Body of pancreas (tissue), 4 donors: ENCODE data around the gene PTPRN2. TPM values are rescaled to one million over a fixed set of nuclear protein-coding genes. Genes with fewer than 3 reads are reported as not detected.

Source experiments
- ATAC-seq: fragments of 150-250 bp; one replicate; pipeline ENCODE4 v1.9.1; 2016
- DNase-seq, 4 donors: peaks; one replicate each; pipeline ENCODE4 v3.0.0-alpha.2; 2019
- H3K27ac ChIP-seq, 4 donors: fragments of 200-600 bp; sonication (generic); 1 replicate in 3 of 4; 2 replicates in 1 of 4; pipeline versions ENCODE4 v1.5.1 to v1.6.1; 2016 to 2019; ENCODE audit warnings: mild to moderate bottlenecking in 1 of 4, mixed read lengths in 1 of 4, moderate library complexity in 1 of 4
- H3K27me3 ChIP-seq, 2 donors: fragments of 200-600 bp; sonication (generic); one replicate each; pipeline ENCODE4 v1.6.0; 2016; ENCODE audit warnings: mild to moderate bottlenecking in 1 of 2
- H3K36me3 ChIP-seq, 2 donors: fragments of 200-600 bp; sonication (generic); replicated peaks in 1 of 2; 2 replicates each; pipeline ENCODE4 v1.5.1; 2016; ENCODE audit warnings: low read depth in 2 of 2; ENCODE audit not compliant: insufficient read depth in 1 of 2
- H3K4me1 ChIP-seq: fragments of 200-600 bp; sonication (generic); one replicate; pipeline ENCODE4 v1.6.0; 2016
- H3K4me3 ChIP-seq, 2 donors: fragments of 200-600 bp; sonication (generic); 1 replicate in 1 of 2; 2 replicates in 1 of 2; pipeline ENCODE4 v1.5.1; 2016 to 2019
- H3K9me3 ChIP-seq, 3 donors: fragments of 200-600 bp; sonication (generic); 1 replicate in 2 of 3; 2 replicates in 1 of 3; pipeline ENCODE4 v1.5.1; 2016
- CTCF ChIP-seq, 7 experiments: fragments of 450-650 bp in 4 of 7; fragments of 200-600 bp in 3 of 7; sonication (generic) in 3 of 7; IDR thresholded peaks; one replicate each; pipeline ENCODE4 v1.5.1; 2016 to 2019; ENCODE audit warnings: antibody characterized with exemption in 7 of 7
- POLR2A ChIP-seq, 3 donors: fragments of 450-650 bp; IDR thresholded peaks; one replicate each; pipeline ENCODE4 v1.6.1; 2016; ENCODE audit warnings: antibody characterized with exemption in 3 of 3, mild to moderate bottlenecking in 2 of 3
- WGBS, 2 donors: methylation state at CpG; one replicate each; pipeline ENCODE4 v1.1.5; 2017; 5-methylcytosine and 5-hydroxymethylcytosine counted together
- intact Hi-C: fragments of 100-400 bp; cut with DNase I; formaldehyde crosslinking; loops from one replicate; pipeline ENCODE4 v1.15.1; 2023
- total RNA-seq, 2 donors: library from RNA; depleted of rRNA; stranded (reverse); fragments of >200 nt; gene quantifications; one replicate each; pipeline ENCODE4 v1.1.0, GENCODE V29; 2016

PTPRN2 gene
- total RNA-seq, 2 donors from 2014 or later: 31.6 to 76.1 TPM

- Histone ChIP-seq H3K27ac (no peak overlapping the region), H3K4me1 (no peaks in the 10 kb centered on the region), H3K36me3 (no peaks in the 10 kb centered on the region), H3K27me3 (no peaks in the 10 kb centered on the region), H3K4me3 (no peak overlapping the region), H3K9me3 (no peaks in the 10 kb centered on the region)
- intact Hi-C loops: no loop called here
- no peak for ATAC-seq
- no peak for DNase-seq
- 85 to 86% methylated on average over 11 to 13 of the region's 13 CpGs for WGBS, 2 donors
- TF ChIP-seq POLR2A (IDR thresholded peaks at IDR 0.05): no peak
Measured at GRCh38 chr7:157892751-157893523, 694.7 kb downstream of the PTPRN2 start.

- H3K36me3 ChIP-seq: no peaks in the 10 kb centered on the region
- WGBS, 2 donors: 71 to 76% methylated on average over 9 of the region's 9 CpGs
- H3K9me3 ChIP-seq: no peaks in the 10 kb centered on the region
- intact Hi-C loops: no loop called here
- ATAC-seq (no peak), DNase-seq (no peak)
- no peak for TF ChIP-seq CTCF (IDR thresholded peaks at IDR 0.05)
- TF ChIP-seq POLR2A (IDR thresholded peaks at IDR 0.05): no peak
- H3K4me1 ChIP-seq: no peaks in the 10 kb centered on the region
- H3K27me3 ChIP-seq: no peaks in the 10 kb centered on the region
- no peak overlapping the region for H3K4me3 ChIP-seq
- no peak overlapping the region for H3K27ac ChIP-seq
Measured at GRCh38 chr7:157890921-157891401, 696.7 kb downstream of the PTPRN2 start.

- no peaks in the 10 kb centered on the region for H3K36me3 ChIP-seq
- DNase-seq: no peak
- H3K4me1 ChIP-seq: no peaks in the 10 kb centered on the region
- no peak overlapping the region for H3K4me3 ChIP-seq
- intact Hi-C loops: no loop called here
- ATAC-seq: no peak
- H3K27ac ChIP-seq: no peak overlapping the region
- TF ChIP-seq POLR2A (IDR thresholded peaks at IDR 0.05) (no peak), CTCF (IDR thresholded peaks at IDR 0.05) (no peak)
- H3K9me3 ChIP-seq: no peaks in the 10 kb centered on the region
- 90% methylated on average over 6 of the region's 6 CpGs for WGBS, 2 donors
- H3K27me3 ChIP-seq: no peaks in the 10 kb centered on the region
Measured at GRCh38 chr7:157889480-157889879, 698.1 kb downstream of the PTPRN2 start.

- WGBS, 2 donors: 80 to 82% methylated on average over 11 of the region's 11 CpGs
- DNase-seq: no peak
- no peak for TF ChIP-seq POLR2A (IDR thresholded peaks at IDR 0.05)
- TF ChIP-seq CTCF (IDR thresholded peaks at IDR 0.05): no peak
- H3K27me3 ChIP-seq: no peaks in the 10 kb centered on the region
- no peak overlapping the region for H3K4me3 ChIP-seq
- H3K27ac ChIP-seq: no peak overlapping the region
- no peak for ATAC-seq
- H3K36me3 ChIP-seq: no peaks in the 10 kb centered on the region
- H3K4me1 ChIP-seq: no peaks in the 10 kb centered on the region
- no peaks in the 10 kb centered on the region for H3K9me3 ChIP-seq
- intact Hi-C loops: no loop called here
Measured at GRCh38 chr7:157888579-157888978, 699.0 kb downstream of the PTPRN2 start.

GRCh38 chr7:157887400-157887799 is 700.2 kb downstream of the PTPRN2 start:
- Histone ChIP-seq H3K4me1 (no peaks in the 10 kb centered on the region), H3K27ac (no peak overlapping the region), H3K9me3 (no peaks in the 10 kb centered on the region), H3K27me3 (no peaks in the 10 kb centered on the region), H3K4me3 (no peak overlapping the region), H3K36me3 (no peaks in the 10 kb centered on the region)
- 65 to 80% methylated on average over 4 to 6 of the region's 6 CpGs for WGBS, 2 donors
- ATAC-seq (no peak), DNase-seq (no peak)
- TF ChIP-seq CTCF (IDR thresholded peaks at IDR 0.05) (no peak), POLR2A (IDR thresholded peaks at IDR 0.05) (no peak)
- intact Hi-C loops: no loop called here
